ENCODE data around the gene FXYD6. TPM values are rescaled to one million over a fixed set of nuclear protein-coding genes. Genes with fewer than 3 reads are reported as not detected.

FXYD6 gene
- total and polyA plus RNA-seq, 8 donors = 41.4 to 188 (median 157) TPM

DNA sequence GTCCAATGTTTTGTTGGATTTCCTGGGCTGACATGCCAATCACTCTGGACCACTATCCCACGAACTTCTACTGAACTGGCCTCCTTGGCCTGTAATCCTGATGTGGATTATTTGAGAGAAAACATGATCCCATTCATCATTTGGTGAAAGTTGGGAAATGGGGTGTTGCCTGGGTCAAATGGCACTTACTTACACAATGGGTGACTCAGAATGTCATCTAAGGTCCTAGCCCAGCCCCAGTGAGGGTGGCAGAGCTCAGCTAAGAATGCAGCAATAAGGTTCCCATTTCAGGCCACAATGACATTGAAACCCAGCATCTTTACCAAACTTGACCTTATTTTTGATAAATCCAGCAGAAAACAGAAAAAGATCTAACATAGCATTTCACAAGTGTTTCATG is 71.4 kb downstream of the FXYD6 start:
- Histone ChIP-seq H3K4me3 (no peak overlapping the region), H3K4me1 (peaks cover 0 to 43% of the 10 kb centered on the region in 2 donors), H3K9me3 (no peaks in the 10 kb centered on the region), H3K27ac (no peak overlapping the region), H3K36me3 (no peaks in the 10 kb centered on the region), H3K27me3 (no peaks in the 10 kb centered on the region)
- intact Hi-C loops (cut with DNase I) = loop anchor here in 1 of 2 donors (5.0 to 10.0 kb wide), 2 partner anchors 247 to 380 kb away; no protein-coding TSS in a partner anchor
- TF ChIP-seq, protein P1, sequence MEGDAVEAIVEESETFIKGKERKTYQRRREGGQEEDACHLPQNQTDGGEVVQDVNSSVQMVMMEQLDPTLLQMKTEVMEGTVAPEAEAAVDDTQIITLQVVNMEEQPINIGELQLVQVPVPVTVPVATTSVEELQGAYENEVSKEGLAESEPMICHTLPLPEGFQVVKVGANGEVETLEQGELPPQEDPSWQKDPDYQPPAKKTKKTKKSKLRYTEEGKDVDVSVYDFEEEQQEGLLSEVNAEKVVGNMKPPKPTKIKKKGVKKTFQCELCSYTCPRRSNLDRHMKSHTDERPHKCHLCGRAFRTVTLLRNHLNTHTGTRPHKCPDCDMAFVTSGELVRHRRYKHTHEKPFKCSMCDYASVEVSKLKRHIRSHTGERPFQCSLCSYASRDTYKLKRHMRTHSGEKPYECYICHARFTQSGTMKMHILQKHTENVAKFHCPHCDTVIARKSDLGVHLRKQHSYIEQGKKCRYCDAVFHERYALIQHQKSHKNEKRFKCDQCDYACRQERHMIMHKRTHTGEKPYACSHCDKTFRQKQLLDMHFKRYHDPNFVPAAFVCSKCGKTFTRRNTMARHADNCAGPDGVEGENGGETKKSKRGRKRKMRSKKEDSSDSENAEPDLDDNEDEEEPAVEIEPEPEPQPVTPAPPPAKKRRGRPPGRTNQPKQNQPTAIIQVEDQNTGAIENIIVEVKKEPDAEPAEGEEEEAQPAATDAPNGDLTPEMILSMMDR (IDR thresholded peaks at IDR 0.05) = no peak
- DNase-seq (peak in 1 of 4 donors; percentile 4), ATAC-seq (no peak)

DNA sequence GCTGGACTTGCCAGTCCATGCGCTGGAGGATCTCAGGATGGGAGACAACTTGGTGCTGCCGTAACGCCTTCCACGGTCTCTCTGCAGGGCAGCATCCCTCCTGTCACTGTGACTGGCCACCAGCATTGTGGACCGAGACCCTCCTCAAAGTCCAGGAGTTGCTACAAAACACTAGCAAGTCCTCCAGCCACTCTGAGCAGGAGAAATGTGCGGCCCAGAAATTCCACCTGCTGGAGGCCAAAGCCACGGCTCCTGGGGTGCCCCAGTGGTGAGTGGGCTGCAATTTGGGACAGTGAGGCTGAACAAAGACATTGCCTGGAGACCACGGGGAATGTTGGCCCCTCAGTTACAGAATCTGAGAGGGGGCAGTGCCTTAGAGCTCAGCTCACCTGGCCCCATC is 72.6 kb downstream of the FXYD6 start:
- DNase-seq (no peak), ATAC-seq (no peak)
- Histone ChIP-seq H3K27me3 (peaks cover 4 to 10% of the 10 kb centered on the region in 2 donors), H3K36me3 (no peaks in the 10 kb centered on the region), H3K9me3 (no peaks in the 10 kb centered on the region), H3K4me1 (peaks cover 0 to 36% of the 10 kb centered on the region in 2 donors), H3K27ac (no peak overlapping the region), H3K4me3 (no peak overlapping the region)
- TF ChIP-seq, protein P1 (IDR thresholded peaks at IDR 0.05) = no peak
- intact Hi-C loops (cut with DNase I) = loop anchor here in 1 of 2 donors (10.0 kb wide), 1 partner anchor 379 kb away; no protein-coding TSS in a partner anchor

DNA sequence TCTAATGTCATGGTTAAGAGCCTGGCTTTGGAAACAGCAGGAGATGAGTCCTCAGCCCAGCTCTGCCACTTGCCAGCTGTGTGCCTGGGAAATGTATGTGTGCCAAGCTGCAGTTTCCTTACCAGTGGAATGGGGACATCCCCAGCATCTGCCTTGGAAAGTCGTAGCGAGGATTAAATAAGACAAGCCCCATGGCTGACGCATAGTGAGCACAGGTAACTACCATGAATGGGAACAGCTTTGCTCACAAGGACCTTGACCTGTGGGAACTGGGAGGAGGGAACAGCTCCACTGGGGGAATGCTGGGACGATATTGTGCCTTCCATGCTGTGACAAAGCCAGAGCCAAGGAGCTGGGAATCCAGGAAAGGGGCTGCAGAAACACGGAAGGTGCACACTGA is 76.8 kb downstream of the FXYD6 start:
- H3K27me3 ChIP-seq = peaks cover 40 to 52% of the 10 kb centered on the region in 2 donors
- ATAC-seq (no peak), DNase-seq (no peak)
- peaks cover 5 to 15% of the 10 kb centered on the region in 2 donors for H3K4me1 ChIP-seq
- H3K9me3 ChIP-seq = no peaks in the 10 kb centered on the region
- no peak overlapping the region for H3K4me3 ChIP-seq
- intact Hi-C loops (cut with DNase I) = loop anchor here in 1 of 2 donors (10.0 kb wide), 1 partner anchor 375 kb away; no protein-coding TSS in a partner anchor
- no peak overlapping the region for H3K27ac ChIP-seq
- TF ChIP-seq, protein P1 (IDR thresholded peaks at IDR 0.05) = no peak
- H3K36me3 ChIP-seq = no peaks in the 10 kb centered on the region

DNA sequence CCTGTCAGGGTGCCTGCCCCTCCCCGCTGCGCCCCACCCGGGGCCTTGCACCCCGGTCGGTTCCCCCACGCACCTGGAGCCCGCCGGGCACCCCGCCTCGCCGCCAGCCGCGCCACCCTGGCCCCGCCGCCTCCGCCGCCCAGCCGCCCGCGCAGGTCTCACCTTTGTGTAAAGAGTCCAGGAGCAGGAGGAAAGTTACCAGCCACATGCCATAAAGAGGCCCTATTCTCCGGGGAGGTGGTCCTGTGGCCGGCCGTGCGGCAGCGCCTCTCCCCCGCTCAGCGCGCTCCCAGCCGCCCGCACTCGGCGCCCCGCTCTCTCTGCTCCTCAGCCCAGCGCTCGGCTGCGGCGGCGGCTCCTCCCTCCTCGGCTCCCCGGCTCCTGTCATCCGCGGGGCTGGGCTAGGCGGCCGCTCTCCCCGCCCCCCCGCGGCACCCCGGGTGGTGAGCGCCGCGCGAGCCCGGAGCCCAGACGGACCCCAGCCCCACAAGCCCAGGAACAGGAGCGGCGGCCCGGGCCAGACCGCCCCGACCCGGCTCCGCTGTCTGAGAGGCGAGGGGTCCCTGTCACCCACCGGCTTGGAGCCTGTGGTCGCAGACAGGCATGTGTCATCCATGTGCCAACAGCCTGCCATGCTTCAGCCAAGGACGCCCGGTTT is 79.5 kb downstream of the FXYD6 start, which contains the start of gene DSCAML1:
TSS of gene DSCAML1 (minus strand) at position 345 of the 658 bp plus-strand sequence. CDS start at position 208, 137 bp downstream.
- Histone ChIP-seq H3K4me1 (peaks cover 5 to 15% of the 10 kb centered on the region in 2 donors), H3K4me3 (peak within 1 kb of the TSS in 1 of 2 donors; percentile 15), H3K27ac (no peak within 1 kb of the TSS), H3K9me3 (no peaks in the 10 kb centered on the region), H3K27me3 (peaks cover 51 to 78% of the 10 kb centered on the region in 2 donors), H3K36me3 (no peaks in the 10 kb centered on the region)
- TF ChIP-seq, protein P1 (IDR thresholded peaks at IDR 0.05) = no peak
- DNase-seq = peak in 1 of 4 donors; percentile 85
- intact Hi-C loops (cut with DNase I) = no loop called here
- peak; percentile 45 for ATAC-seq

DNA sequence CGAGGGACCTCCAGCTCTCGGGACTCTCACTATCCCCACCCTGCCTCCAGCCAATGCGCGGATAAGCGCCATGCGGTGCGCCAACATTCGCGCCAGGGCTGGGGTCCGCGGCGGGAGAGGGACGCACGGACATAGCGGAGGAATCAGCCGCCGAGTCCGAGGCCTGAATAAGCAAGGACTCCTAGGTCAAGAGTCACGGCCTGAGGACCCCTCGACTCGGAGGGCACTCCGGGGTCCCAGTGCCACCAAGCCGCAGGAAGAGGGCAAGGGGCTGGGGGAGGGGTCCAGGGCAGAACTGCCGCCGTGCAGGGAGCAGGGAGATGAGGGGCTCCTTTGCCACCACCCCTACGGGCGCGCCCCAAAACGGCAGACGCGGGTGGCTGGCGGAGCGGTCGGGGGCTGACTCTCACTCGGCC is 80.0 kb downstream of the FXYD6 start:
- intact Hi-C loops (cut with DNase I) = no loop called here
- H3K9me3 ChIP-seq = no peaks in the 10 kb centered on the region
- no peak for DNase-seq
- peaks cover 5 to 15% of the 10 kb centered on the region in 2 donors for H3K4me1 ChIP-seq
- H3K36me3 ChIP-seq = no peaks in the 10 kb centered on the region
- peaks cover 51 to 82% of the 10 kb centered on the region in 2 donors for H3K27me3 ChIP-seq
- H3K27ac ChIP-seq = no peak overlapping the region
- TF ChIP-seq, protein P1 (IDR thresholded peaks at IDR 0.05) = no peak
- H3K4me3 ChIP-seq = peak overlapping the region in 1 of 2 donors; percentile 15
- no peak for ATAC-seq
